ENCODE measurements around the gene ARHGAP5. TPM values are rescaled to one million over a fixed set of nuclear protein-coding genes. Genes with fewer than 3 reads are reported as not detected.
"Not testable (repeated sequence)": the region's sequence is repeated elsewhere in the genome, so short reads cannot be mapped to it uniquely, and the experiment has no call there.

The ARHGAP5 gene
- total RNA-seq, 2 donors from 2014 or later: 29.5 to 42.8 TPM

DNA sequence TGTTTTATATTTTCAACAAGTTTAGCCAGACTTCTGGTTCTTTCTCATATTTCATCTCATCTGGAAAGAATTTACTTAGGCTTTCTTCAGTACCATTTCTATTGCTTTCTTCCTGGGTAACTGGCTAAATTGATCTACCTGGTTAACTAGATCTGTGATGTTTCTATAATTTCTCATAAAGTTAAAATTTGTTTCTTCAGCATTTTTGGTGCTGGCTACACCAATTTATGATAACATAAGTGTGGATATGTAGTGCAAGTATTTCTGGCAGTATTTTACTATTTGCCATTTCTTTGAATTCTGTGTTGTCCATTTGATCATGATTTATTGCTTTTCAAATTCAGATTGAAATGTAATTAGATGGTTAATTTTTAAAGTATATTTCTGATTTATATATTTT lies 25.9 kb downstream of the ARHGAP5 start:
- no peaks in the 10 kb centered on the region for H3K9me3 Mint-ChIP-seq
- H3K27me3 Mint-ChIP-seq (ENCODE audit: low read depth): no peaks in the 10 kb centered on the region
- DNase-seq: no peak
- H3K27ac Mint-ChIP-seq: peak overlapping the region; percentile 47
- H3K4me1 Mint-ChIP-seq (ENCODE audit: low read depth): peaks cover 20% of the 10 kb centered on the region
- ATAC-seq (replicated peaks in 1 of 2): no peak
- peak overlapping the region in 1 of 2 donors; percentile 38 for H3K4me3 Mint-ChIP-seq
- no peaks in the 10 kb centered on the region for H3K36me3 Mint-ChIP-seq (ENCODE audit: insufficient read depth in 2 of 2)

DNA sequence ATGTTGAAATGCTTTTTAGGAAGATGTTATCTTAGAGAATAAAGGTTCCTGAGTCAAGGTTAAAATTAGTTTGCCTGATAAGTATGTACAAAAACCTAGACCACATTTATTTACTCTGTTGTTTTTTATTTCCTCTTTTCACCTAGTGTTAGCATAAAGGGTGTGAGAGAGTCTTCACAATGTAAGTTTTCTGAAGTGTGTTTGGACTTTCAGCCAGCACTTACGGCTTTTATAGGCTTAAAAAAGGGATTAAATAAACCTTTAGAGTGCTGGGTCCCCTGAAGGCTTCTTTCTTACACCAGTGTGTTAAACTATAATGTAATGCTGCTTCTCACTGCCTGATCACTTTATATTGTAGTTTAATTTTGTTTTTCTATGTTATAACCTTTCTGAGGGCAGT lies 27.2 kb downstream of the ARHGAP5 start:
- H3K27ac Mint-ChIP-seq: no peak overlapping the region
- H3K4me1 Mint-ChIP-seq (ENCODE audit: low read depth): peaks cover 20% of the 10 kb centered on the region
- ATAC-seq (replicated peaks in 1 of 2) (no peak), DNase-seq (no peak)
- no peaks in the 10 kb centered on the region for H3K27me3 Mint-ChIP-seq (ENCODE audit: low read depth)
- H3K4me3 Mint-ChIP-seq: no peak overlapping the region
- no peaks in the 10 kb centered on the region for H3K9me3 Mint-ChIP-seq
- no peaks in the 10 kb centered on the region for H3K36me3 Mint-ChIP-seq (ENCODE audit: insufficient read depth in 2 of 2)

DNA sequence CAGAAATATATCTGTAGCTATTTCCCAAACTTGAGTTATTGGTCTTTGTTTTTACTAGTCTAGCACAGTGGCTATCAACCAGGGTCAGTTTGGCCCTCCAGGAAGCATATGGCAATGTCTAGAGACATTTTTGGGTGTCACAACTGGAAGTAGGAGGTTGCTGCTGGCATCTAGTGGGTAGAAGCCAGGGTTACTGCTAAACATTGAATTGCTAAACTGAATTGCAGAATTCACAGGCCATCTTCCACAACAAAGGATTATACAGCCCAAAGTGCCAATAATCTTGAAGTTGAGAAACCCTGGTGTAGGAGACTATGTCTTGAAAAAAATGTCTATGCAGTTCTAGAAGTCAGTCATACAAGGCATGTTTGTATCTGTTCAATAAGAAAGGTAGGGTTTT lies 27.7 kb downstream of the ARHGAP5 start:
- ATAC-seq (replicated peaks in 1 of 2): no peak
- Mint-ChIP-seq H3K27me3 (ENCODE audit: low read depth) (no peaks in the 10 kb centered on the region), H3K9me3 (no peaks in the 10 kb centered on the region), H3K36me3 (ENCODE audit: insufficient read depth in 2 of 2) (no peaks in the 10 kb centered on the region), H3K4me1 (ENCODE audit: low read depth) (peaks cover 22% of the 10 kb centered on the region), H3K27ac (no peak overlapping the region), H3K4me3 (no peak overlapping the region)
- DNase-seq: no peak

DNA sequence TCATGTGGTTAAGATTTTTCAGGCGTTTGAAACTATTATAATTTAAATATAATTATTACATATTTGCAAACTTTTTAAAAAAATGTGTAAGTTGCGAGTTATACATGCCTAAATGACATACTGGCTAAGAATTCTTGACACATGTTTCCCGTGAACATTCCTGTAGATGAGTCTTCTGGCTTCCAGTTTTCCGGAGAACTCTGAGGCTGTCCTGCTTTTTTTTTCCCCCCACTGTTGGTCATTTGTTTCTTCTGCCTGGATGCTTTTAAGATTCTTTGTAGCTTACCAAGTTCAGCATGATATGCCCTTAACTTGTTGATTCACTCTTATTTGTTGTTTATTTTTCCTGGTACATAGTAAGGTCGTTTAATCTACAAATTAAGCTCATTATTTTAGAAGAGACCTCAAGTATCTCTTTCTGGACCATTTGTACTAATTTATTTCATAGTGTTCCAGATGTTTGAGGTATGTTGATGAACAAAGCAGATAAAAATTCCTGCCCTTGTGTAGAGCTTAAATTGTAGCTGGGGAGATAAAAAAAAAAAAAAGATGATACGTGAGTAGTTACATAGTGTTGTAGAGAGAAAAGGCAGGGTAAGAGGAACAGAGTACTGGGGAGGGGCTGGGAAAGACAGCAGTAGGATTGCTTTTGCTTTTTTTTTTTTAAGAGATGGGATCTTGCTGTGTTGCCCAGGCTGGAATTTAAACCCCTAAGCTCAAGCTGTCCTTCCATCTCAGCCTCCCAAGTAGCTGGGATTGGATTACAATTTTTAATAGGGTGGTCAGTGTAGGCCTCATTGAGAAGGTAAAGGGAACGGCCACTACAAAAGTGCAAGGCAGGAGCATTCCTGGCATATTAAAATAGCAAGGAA lies 32.8 kb downstream of the ARHGAP5 start:
- ATAC-seq (replicated peaks in 1 of 2) (no peak), DNase-seq (no peak)
- no peaks in the 10 kb centered on the region for H3K36me3 Mint-ChIP-seq (ENCODE audit: insufficient read depth in 2 of 2)
- H3K27me3 Mint-ChIP-seq (ENCODE audit: low read depth): no peaks in the 10 kb centered on the region
- H3K27ac Mint-ChIP-seq: no peak overlapping the region
- no peaks in the 10 kb centered on the region for H3K9me3 Mint-ChIP-seq
- H3K4me3 Mint-ChIP-seq: no peak overlapping the region
- peaks cover 7% of the 10 kb centered on the region for H3K4me1 Mint-ChIP-seq (ENCODE audit: low read depth)

DNA sequence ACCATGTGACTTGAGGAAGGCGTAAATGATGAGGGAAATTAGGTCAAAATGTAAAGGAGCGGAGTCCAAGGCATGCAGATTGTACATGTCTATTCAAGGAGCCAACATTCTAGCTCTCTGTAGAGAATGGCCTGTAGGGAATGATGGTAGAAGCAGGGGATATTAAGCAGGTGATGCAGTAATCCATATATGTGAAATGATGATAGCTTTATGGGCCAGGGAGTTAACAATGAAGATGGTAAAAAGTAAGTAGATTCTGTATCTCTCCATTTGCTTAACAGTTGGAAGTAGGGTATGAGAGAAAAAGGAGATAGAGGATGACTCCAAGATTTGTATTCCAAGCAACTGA lies 33.4 kb downstream of the ARHGAP5 start:
- H3K27ac Mint-ChIP-seq: no peak overlapping the region
- DNase-seq: no peak

DNA sequence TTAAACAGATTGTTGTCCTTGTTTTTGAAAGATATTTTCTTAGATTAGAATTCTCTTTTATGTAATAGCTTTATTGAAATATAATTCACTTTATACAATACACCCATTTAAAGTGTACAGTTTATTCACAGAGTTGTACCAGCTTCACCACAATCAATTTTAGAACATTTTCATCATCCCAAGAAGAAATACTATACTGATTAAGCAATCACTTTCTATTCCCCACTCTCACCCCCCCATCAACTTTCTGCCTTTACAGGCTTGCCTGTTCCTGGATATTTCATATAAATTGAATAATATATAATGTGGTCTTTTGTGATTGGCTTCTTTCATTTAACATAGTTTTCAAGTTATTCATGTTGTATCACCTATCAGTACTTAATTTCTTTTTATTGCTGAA lies 44.4 kb downstream of the ARHGAP5 start:
- no peaks in the 10 kb centered on the region for H3K27me3 Mint-ChIP-seq (ENCODE audit: low read depth)
- H3K36me3 Mint-ChIP-seq (ENCODE audit: insufficient read depth in 2 of 2): peaks cover 3 to 9% of the 10 kb centered on the region in 2 donors
- H3K27ac Mint-ChIP-seq: no peak overlapping the region
- DNase-seq (no peak), ATAC-seq (replicated peaks in 1 of 2) (no peak)
- H3K4me1 Mint-ChIP-seq (ENCODE audit: low read depth): no peaks in the 10 kb centered on the region
- no peak overlapping the region for H3K4me3 Mint-ChIP-seq
- H3K9me3 Mint-ChIP-seq: peaks cover 0 to 3% of the 10 kb centered on the region in 2 donors

More for the DNA sequence above, 33.4 kb downstream of the ARHGAP5 start:
- Mint-ChIP-seq H3K27me3 (ENCODE audit: low read depth) (no peaks in the 10 kb centered on the region), H3K36me3 (ENCODE audit: insufficient read depth in 2 of 2) (peaks cover 0 to 2% of the 10 kb centered on the region in 2 donors), H3K9me3 (no peaks in the 10 kb centered on the region), H3K4me3 (no peak overlapping the region), H3K4me1 (ENCODE audit: low read depth) (peaks cover 7% of the 10 kb centered on the region)
- no peak for ATAC-seq (replicated peaks in 1 of 2)

DNA sequence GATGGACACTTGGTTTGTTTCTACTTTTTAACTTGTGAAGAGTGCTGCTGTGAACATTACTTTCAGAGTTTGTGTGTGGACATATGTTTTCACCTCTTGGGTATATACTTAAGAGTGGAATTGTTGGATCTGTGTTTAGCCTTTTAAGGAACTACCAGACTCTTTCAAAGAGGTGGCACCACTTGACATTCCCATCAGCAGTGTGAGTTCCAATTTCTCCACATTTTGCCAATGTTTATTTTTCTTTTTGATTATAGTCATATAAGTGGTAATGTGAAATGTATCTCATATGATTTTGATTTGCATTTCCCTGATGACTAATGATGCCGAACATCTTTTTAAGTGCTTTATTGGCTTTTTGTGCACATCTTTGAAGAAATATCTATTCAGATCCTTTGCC lies 44.8 kb downstream of the ARHGAP5 start:
- H3K27me3 Mint-ChIP-seq (ENCODE audit: low read depth): no peaks in the 10 kb centered on the region
- no peak overlapping the region for H3K4me3 Mint-ChIP-seq
- H3K36me3 Mint-ChIP-seq (ENCODE audit: insufficient read depth in 2 of 2): peaks cover 3 to 10% of the 10 kb centered on the region in 2 donors
- H3K4me1 Mint-ChIP-seq (ENCODE audit: low read depth): no peaks in the 10 kb centered on the region
- peaks cover 0 to 3% of the 10 kb centered on the region in 2 donors for H3K9me3 Mint-ChIP-seq
- H3K27ac Mint-ChIP-seq: no peak overlapping the region
- DNase-seq (no peak), ATAC-seq (replicated peaks in 1 of 2) (no peak)

DNA sequence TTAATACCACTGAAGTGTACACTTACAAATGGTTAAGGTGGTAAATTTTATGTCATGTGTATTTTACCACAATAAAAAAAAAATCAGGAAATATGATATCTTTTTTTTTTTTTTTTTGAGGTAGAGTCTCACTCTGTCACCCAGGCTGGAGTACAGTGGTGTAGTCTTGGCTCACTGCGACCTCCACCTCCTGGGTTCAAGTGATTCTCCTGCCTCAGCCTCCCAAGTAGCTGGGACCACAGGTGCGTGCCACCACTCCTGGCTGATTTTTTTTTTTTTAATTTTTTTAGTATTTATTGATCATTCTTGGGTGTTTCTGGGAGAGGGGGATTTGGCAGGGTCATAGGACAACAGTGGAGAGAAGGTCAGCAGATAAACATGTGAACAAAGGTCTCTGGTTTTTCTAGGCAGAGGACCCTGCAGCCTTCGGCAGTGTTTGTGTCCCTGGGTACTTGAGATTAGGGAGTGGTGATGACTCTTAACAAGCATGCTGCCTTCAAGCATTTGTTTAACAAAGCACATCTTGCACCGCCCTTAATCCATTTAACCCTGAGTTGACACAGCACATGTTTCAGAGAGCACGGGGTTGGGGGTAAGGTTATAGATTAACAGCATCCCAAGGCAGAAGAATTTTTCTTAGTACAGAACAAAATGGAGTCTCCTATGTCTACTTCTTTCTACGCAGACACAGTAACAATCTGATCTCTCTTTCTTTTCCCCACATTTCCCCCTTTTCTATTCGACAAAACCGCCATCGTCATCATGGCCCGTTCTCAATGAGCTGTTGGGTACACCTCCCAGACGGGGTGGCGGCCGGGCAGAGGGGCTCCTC lies 50.0 kb downstream of the ARHGAP5 start:
- H3K36me3 Mint-ChIP-seq (ENCODE audit: insufficient read depth in 2 of 2): peaks cover 11 to 22% of the 10 kb centered on the region in 2 donors
- ATAC-seq (replicated peaks in 1 of 2); H3K4me1 Mint-ChIP-seq (ENCODE audit: low read depth): not testable (repeated sequence)

DNA sequence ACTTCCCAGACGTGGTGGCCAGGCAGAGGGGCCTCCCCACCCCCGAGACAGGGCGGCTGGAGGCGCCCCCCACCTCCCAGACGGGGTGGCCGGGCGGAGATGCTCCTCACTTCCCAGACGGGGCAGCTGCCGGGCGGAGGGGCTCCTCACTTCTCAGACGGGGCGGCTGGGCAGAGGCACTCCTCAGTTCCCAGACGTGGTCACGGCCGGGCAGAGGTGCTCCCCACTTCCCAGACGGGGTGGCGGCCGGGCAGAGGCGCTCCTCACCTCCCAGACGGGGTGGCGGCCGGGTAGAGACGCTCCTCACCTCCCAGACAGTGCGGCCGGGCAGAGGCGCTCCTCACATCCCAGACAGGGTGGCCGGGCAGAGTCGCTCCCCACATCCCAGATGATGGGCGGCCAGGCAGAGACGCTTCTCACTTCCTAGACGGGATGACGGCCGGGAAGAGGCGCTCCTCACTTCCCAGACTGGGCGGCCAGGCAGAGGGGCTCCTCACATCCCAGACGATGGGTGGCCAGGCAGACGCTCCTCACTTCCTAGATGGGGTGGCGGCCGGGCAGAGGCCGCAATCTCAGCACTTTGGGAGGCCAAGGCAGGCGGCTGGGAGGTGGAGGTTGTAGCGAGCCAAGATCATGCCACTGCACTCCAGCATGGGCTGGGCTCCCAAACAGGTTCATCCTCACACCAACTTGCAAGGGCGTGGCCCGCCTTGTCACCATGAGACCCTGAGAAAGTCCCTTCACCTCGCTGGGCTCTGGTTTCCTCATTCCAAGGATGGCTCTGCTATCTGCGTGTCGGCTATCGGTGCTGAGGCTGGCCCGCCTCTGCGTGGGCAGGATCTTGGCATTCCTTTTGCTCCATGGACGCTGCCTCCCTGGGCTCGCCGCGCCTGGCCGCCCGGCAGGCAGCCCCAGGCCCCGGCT lies 50.9 kb downstream of the ARHGAP5 start:
- H3K36me3 Mint-ChIP-seq (ENCODE audit: insufficient read depth in 2 of 2): peaks cover 13 to 25% of the 10 kb centered on the region in 2 donors
- DNase-seq; H3K27me3 Mint-ChIP-seq (ENCODE audit: low read depth): not testable (repeated sequence)

More for the DNA sequence above, 50.0 kb downstream of the ARHGAP5 start:
- DNase-seq; H3K27ac Mint-ChIP-seq; H3K27me3 Mint-ChIP-seq (ENCODE audit: low read depth); H3K4me3 Mint-ChIP-seq; H3K9me3 Mint-ChIP-seq: not testable (repeated sequence)

DNA sequence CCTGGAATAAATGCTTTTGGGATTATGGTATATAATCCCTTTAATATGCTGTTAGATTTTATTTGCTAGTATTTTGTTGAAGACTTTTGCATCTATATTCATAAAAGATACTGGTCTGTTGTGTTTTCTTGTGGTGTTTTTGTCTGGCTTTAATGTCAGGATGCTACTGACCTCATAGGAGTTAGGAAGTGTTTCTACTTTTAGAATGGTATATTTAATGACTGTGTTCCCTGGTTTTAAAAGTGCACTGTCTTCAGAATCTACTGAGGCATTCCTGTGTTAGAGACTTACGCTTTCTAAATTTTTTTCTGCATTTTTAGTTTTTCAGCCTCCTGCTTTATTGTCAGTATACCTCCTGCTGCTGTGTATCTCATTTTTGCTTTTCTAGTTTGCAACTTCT lies 51.6 kb downstream of the ARHGAP5 start:
- Mint-ChIP-seq H3K4me3 (no peak overlapping the region), H3K36me3 (ENCODE audit: insufficient read depth in 2 of 2) (peaks cover 13 to 28% of the 10 kb centered on the region in 2 donors), H3K27me3 (ENCODE audit: low read depth) (no peaks in the 10 kb centered on the region), H3K9me3 (peaks cover 1 to 3% of the 10 kb centered on the region in 2 donors), H3K27ac (no peak overlapping the region), H3K4me1 (ENCODE audit: low read depth) (no peaks in the 10 kb centered on the region)
- ATAC-seq (replicated peaks in 1 of 2) (no peak), DNase-seq (no peak)

More for the DNA sequence above, 50.9 kb downstream of the ARHGAP5 start:
- H3K4me1 Mint-ChIP-seq (ENCODE audit: low read depth); H3K4me3 Mint-ChIP-seq; H3K9me3 Mint-ChIP-seq; ATAC-seq (replicated peaks in 1 of 2); H3K27ac Mint-ChIP-seq: not testable (repeated sequence)

DNA sequence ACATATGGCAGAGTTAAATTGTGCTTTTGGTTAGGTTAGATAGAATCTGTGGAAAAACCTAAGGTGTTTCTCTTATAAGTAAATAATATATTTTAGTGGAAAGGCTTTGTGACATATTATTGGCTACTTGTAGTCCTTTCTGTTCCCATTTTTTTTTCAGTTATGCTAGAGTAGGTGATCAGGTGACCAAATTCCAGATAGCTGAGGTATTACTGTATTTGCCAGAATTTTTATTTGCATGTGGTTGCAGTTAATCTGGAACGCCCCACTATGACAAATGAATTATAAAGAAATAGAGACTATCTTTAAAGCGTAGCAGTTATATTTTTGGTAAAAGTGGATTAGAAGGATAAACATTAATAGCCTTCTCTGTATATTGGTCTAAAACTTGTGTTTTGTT lies 52.0 kb downstream of the ARHGAP5 start:
- Mint-ChIP-seq H3K36me3 (ENCODE audit: insufficient read depth in 2 of 2) (peaks cover 13 to 28% of the 10 kb centered on the region in 2 donors), H3K4me1 (ENCODE audit: low read depth) (no peaks in the 10 kb centered on the region), H3K27ac (no peak overlapping the region), H3K9me3 (peaks cover 1 to 3% of the 10 kb centered on the region in 2 donors), H3K4me3 (no peak overlapping the region), H3K27me3 (ENCODE audit: low read depth) (no peaks in the 10 kb centered on the region)
- DNase-seq (no peak), ATAC-seq (replicated peaks in 1 of 2) (no peak)

DNA sequence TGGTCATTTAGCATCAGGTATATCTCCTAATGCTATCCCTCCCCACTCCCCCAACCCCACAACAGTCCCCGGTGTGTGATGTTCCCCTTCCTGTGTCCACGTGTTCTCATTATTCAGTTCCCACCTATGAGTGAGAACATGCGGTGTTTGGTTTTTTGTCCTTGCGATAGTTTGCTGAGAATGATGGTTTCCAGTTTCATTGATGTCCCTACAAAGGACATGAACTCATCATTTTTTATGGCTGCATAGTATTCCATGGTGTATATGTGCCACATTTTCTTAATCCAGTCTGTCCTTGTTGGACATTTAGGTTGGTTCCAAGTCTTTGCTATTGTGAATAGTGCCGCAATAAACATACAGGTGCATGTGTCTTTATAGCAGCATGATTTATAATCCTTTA lies 54.6 kb downstream of the ARHGAP5 start:
- peaks cover 12 to 23% of the 10 kb centered on the region in 2 donors for H3K36me3 Mint-ChIP-seq (ENCODE audit: insufficient read depth in 2 of 2)
- not testable (repeated sequence) for H3K27me3 Mint-ChIP-seq (ENCODE audit: low read depth); H3K27ac Mint-ChIP-seq; H3K4me3 Mint-ChIP-seq; DNase-seq; H3K9me3 Mint-ChIP-seq; H3K4me1 Mint-ChIP-seq (ENCODE audit: low read depth); ATAC-seq (replicated peaks in 1 of 2)
